ENCODE data around the gene SDHAF2.
A peak's percentile ranks its signal among the peaks of the same experiment; 100 is the strongest.
"Not testable (repeated sequence)": the region's sequence is repeated elsewhere in the genome, so short reads cannot be mapped to it uniquely, and the experiment has no call there.

The SDHAF2 gene

DNA sequence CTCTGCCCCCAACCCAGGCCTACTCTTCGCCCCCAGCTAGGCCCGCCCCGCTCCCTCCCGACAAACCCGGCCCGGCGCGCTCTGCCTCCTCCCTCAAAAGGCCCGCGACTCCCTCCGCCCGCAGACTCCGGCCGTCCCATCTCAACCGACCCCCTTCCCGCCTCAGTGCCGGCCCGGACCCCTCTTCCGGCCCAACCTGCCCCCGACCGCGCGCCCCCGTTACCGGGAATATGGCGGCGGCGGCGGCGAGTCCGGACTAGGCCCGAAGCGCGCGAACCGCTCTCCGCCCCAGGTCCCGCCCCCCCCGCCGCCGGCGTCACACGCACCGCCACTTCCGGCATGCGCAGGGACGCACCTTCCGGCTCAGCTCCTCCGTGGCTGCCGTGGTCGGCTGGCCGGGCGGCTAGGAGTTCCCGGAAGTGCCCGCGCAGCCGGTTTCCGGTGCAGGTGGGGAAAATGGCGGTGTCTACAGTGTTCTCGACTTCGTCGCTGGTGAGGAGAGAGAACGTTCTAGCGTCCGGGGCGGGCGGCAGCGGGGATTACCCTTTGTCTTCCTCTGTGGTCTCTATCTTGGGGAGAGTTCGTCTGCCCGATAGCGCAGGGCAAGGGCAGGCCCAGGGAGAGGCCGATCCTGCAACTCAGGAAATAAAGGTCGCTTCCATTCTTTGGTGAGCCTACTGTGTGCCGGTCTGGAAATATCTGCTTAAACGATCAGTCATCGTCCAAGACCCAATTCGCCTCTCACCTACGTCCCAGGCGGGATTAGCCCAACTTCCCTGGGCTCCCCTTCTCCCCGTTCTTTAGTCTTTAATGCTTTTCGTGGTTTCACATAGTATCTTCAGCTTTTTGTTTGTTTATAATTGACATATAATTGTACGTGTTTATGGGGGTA is at the start of gene SDHAF2, which contains the start of gene CPSF7:
SDHAF2 (plus strand) TSS at position 434 of the 892 bp plus-strand sequence; CDS start at position 457, 23 bp downstream.
CPSF7 (minus strand) TSS at position 285 of the 892 bp plus-strand sequence. CDS start 740 bp downstream, outside the sequence.
- peak; percentile 94 for DNase-seq (ENCODE audit: low spot score)

GRCh38 chr11:61380884-61381283 is 49.0 kb upstream of the SDHAF2 start:
- DNase-seq (ENCODE audit: low spot score): no peak

GRCh38 chr11:61383859-61384258 is 46.1 kb upstream of the SDHAF2 start:
- not testable (repeated sequence) for DNase-seq (ENCODE audit: low spot score)

DNA sequence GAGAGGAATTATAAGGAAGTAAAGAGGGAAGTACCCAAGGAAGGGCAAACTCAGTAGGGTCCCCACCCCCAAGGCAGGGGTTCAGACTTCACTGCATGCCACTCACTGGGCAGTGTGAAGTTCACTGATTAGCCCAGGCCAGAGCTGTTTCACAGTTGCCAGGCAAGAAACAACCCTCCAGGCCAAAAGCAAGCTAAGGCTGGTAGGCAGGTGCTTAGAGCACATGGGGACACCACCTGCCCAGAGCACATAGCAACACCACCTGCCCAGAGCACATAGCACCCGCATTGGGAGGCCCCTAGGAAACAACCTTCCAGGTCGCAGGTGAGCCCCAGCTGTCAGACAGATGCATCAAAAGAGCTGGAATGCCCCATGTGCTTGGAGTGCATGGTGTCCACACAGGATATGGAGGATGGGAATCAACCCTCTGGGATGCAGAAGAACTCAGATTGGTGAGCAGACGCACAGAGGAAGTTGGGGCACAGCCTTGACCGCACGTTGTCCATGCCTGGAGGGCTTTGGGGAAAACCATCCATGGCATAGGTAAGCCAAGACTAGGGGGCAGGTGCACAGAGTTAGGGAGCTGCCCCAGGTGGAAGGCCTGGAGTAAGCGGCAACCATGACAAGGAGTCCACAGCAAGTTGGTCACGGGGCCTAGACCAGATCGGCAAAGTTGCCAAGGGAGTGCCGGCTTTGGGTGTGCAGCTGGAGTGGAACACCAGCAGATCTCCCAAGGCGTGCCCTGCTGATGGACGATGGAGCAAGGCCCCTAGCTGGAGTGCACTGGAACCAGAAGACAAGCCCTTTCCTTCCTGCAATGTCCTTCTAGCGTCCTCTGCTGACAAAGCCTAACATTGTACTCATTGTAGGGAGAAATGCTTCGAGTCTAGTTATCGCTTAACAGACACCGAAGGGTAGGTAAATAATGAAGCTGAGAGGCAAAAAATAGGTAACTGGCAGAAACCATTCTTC is 45.4 kb upstream of the SDHAF2 start:
- peak; percentile 19 for DNase-seq (ENCODE audit: low spot score)

DNA sequence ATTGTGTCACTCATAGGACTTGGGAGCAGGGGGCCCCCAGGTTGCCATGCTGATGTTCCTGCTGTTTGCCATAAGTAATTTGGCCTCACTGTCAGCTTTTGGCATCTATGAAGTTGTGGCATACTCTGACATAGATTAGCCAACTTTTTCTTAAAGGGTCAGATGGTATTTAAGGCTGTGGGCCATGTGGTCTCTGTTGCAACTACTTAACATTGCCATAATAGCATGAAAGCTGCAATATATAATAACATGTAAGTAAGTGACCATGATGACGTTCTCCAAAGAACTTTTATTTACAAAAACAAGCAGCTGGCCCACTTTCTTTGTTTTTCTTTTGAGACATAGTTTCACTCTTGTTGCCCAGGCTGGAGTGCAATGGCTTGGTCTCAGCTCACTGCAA is 39.8 kb upstream of the SDHAF2 start:
- DNase-seq (ENCODE audit: low spot score): no peak

- no peak for DNase-seq (ENCODE audit: low spot score)
Observed at GRCh38 chr11:61392981-61393595, 36.8 kb upstream of the SDHAF2 start.

DNA sequence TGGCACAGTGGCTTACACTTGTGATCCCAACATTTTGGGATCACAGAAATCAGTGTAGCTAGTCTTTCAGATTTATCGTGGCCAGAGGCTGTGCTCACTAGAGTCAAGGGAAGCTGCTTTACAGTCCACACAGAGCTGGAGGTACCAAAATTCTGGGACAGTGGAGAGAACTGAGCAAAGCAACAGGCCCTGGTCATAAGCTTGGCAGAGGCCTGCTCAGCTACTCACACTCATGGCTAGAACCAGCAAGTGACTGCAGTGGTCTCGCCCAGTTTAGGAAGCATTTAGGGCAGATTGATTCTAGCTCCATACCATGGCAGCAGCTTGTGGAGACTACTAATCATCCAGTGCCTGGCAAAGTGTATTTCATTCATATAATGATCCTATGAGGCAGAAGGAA is 28.8 kb upstream of the SDHAF2 start:
- no peak for DNase-seq (ENCODE audit: low spot score)

- no peak for DNase-seq (ENCODE audit: low spot score)
Observed at GRCh38 chr11:61401573-61401972, 28.4 kb upstream of the SDHAF2 start.

- DNase-seq (ENCODE audit: low spot score): no peak
Observed at GRCh38 chr11:61403658-61404057, 26.3 kb upstream of the SDHAF2 start.

DNA sequence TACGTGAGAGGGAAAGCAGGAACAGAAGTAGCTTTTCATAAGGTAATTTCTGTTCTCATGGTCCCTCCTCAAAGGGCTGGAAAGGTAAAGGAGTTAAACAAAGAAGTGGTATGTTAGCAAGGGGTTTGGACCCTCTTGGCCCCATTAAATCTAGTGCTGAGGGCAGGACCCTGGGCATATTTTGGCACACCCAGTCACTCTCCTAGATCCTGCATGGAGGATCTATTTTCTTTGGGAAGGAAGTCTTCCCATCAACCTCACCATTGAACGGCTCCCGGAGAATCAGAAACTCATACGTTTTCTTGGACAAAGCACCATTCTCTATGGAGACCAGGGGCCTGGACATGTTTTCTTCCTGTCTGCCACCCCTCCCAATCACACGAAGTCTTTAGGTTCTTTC is 25.8 kb upstream of the SDHAF2 start:
- DNase-seq (ENCODE audit: low spot score): no peak

DNA sequence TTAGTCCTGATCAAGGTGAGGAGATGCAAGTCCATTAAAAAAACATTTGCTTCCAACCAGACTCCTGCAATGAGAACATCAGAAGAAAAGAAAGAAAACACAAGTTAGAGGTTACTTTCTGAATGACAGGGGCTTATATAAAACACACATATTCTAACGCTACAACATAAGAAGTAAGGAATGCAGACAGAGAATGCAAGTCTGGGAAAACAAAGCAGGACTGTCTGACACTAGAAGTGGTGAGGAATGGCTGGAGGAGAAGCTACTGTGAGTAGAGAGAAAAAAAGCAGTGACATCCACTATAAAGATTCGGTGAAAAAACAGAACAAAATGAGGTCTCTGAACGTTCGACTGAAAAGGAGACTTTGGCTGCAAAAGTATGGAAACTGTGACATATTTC is 25.3 kb upstream of the SDHAF2 start:
- DNase-seq (ENCODE audit: low spot score): no peak

DNA sequence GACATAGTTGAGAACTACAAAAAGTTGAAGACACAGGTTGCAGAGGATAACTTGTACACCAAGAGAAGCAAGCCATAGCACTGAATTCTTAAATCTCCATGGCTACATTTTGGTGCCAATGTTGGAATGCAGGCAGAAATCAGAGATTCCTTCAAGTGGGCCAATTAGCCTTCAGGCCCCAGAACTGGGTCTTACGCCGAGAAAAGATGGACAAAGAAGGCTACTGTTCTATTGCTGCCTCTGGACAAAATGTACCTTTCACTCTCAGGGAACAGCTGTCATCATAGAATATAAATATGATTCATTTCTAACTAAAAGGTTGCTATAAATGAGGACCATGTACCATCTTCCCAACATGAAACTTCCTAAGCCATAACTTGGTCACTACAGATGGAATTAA is 23.9 kb upstream of the SDHAF2 start:
- no peak for DNase-seq (ENCODE audit: low spot score)

- no peak for DNase-seq (ENCODE audit: low spot score)
Observed at GRCh38 chr11:61406991-61407728, 22.8 kb upstream of the SDHAF2 start.

GRCh38 chr11:61411589-61411988 is 18.3 kb upstream of the SDHAF2 start:
- no peak for DNase-seq (ENCODE audit: low spot score)

DNA sequence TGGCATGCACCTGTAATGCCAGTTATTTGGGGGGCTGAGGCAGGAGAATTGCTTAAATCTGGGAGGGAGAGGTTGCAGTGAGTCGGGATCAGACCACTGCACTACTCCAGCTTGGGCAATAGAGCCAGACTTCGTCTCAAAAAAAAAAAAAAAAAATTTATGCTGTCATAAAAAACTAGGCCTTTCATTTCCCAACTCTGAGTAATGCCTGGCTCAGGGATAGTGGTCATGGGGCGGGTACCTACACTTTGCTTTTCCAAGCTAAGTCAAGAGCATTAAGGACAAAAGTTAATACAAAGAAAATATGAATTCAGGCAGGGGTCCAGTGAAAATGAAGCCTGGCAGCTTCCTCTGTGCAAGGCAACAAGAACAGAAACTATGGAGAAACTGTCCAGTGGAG is 16.4 kb upstream of the SDHAF2 start:
- DNase-seq (ENCODE audit: low spot score): no peak

DNA sequence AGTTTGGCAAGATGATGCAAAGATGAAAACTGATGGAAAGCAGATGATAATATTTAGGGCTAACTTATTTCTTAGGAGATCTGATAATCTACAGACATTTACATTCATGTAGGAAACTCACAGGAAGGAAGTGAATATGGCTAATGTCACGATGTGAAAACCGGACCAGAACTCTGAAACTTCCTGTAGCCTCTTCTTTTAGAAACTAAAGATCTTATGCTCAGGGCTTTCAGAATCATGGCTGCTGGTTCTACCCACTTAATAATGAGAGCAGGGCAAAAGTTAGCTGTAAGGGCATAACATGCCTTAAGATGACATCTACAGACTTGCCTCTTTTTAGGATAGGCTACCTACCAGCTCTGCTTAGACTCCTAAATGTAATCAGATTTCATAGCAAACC is 15.4 kb upstream of the SDHAF2 start:
- no peak for DNase-seq (ENCODE audit: low spot score)

- DNase-seq (ENCODE audit: low spot score): no peak
Observed at GRCh38 chr11:61415381-61415780, 14.5 kb upstream of the SDHAF2 start.

DNA sequence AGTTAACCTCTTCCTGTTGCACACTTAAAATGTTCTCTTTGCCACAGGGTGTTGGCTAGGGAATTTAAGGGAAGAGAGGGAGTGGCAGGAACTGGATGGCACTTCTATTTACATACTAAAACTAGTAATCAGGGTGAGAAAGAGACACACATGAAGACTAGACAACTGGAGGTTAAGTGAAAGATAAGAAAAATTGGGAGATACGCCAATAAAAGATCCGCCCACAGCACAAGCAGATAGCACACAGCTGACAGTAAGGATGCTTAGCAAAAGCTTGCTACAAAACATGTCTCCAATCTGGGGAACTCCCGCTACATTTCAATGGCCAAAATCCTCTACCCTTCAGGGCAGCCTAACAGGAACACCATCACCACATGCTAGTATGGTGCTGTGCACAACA is 13.0 kb upstream of the SDHAF2 start:
- DNase-seq (ENCODE audit: low spot score): peak; percentile 46

DNA sequence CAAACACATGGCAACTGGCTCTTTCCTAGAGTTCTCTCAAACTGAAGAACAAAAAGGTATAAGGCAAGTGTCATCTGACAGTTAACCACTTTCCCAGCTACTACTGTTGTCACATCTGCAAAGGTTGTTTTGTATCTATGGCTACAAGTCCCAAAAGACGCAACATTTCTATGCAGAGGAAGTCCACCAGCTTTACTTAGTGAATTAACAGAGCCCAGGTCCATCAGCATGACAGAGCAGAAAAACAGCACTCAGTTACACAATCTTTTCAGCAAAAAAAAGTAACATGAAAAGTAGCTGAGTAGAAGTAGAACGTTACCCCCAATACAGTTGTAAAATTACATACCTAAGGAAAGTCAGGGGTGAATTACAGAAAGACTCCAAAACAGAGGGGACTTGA is 12.3 kb upstream of the SDHAF2 start:
- peak; percentile 24 for DNase-seq (ENCODE audit: low spot score)

GRCh38 chr11:61418136-61418535 is 11.8 kb upstream of the SDHAF2 start:
- no peak for DNase-seq (ENCODE audit: low spot score)

GRCh38 chr11:61422226-61422625 is 7.7 kb upstream of the SDHAF2 start:
- DNase-seq (ENCODE audit: low spot score): no peak

Measured in hematopoietic multipotent progenitor cell treated with erythropoietin and hydrocortisone succinate and interleukin-3 and kit ligand, for 17 days (in vitro differentiated cells).